NB4 (cell line): ENCODE data around the gene UTP18.
A peak's percentile ranks its signal among the peaks of the same experiment; 100 is the strongest.
"Not testable (repeated sequence)": the region's sequence is repeated elsewhere in the genome, so short reads cannot be mapped to it uniquely, and the experiment has no call there.

Experiments
- DNase-seq: peaks from one replicate; pipeline ENCODE4 v3.0.0; 2010; ENCODE audit warnings: low read depth
- H3K4me3 ChIP-seq: one replicate; pipeline ENCODE4 v1.5.1; 2011; ENCODE audit warnings: mild to moderate bottlenecking, low read depth, low read length, moderate library complexity
- CTCF ChIP-seq: IDR thresholded peaks from one replicate; pipeline ENCODE4 v1.5.1; 2012; ENCODE audit warnings: low read depth, low read length
- MAX ChIP-seq: IDR thresholded peaks from 2 replicates; pipeline ENCODE4 v1.6.1; 2011; ENCODE audit warnings: low read depth, low read length
- MYC ChIP-seq: IDR thresholded peaks from 2 replicates; pipeline ENCODE4 v1.6.1; 2011; ENCODE audit warnings: low read depth, low read length
- POLR2A ChIP-seq: IDR thresholded peaks from 2 replicates; pipeline ENCODE4 v1.6.1; 2011; ENCODE audit warnings: mild to moderate bottlenecking; ENCODE audit not compliant: insufficient read length; ENCODE audit errors: extremely low read depth

Gene UTP18

GRCh38 chr17:51299859-51300258 lies 39.5 kb downstream of the UTP18 start:
- no peak overlapping the region for H3K4me3 ChIP-seq
- no peak for TF ChIP-seq MAX
- no peak for TF ChIP-seq CTCF
- TF ChIP-seq MYC, result no peak
- TF ChIP-seq POLR2A, result no peak
- no peak for DNase-seq

GRCh38 chr17:51305182-51305581 lies 44.8 kb downstream of the UTP18 start:
- no peak for DNase-seq

GRCh38 chr17:51312003-51312402 lies 51.7 kb downstream of the UTP18 start:
- H3K4me3 ChIP-seq, DNase-seq: not testable (repeated sequence)

More at GRCh38 chr17:51305182-51305581, 44.8 kb downstream of the UTP18 start:
- no peak for TF ChIP-seq MAX
- no peak for TF ChIP-seq MYC
- TF ChIP-seq POLR2A, result no peak
- TF ChIP-seq CTCF, result no peak
- no peak overlapping the region for H3K4me3 ChIP-seq

- peak; percentile 8 for DNase-seq
- no peak overlapping the region for H3K4me3 ChIP-seq
- no peak for TF ChIP-seq POLR2A
- no peak for TF ChIP-seq MAX
- no peak for TF ChIP-seq MYC
- no peak for TF ChIP-seq CTCF
Observed at GRCh38 chr17:51319186-51319585, 58.8 kb downstream of the UTP18 start.

GRCh38 chr17:51322390-51323029 lies 62.2 kb downstream of the UTP18 start:
- H3K4me3 ChIP-seq, result no peak overlapping the region
- TF ChIP-seq MYC, result no peak
- peak; percentile 82 for TF ChIP-seq CTCF
- TF ChIP-seq MAX, result peak; percentile 47; the same call in 1 of the 2 replicates
- DNase-seq, result peak; percentile 63

- DNase-seq, result no peak
- no peak for TF ChIP-seq MYC
- no peak for TF ChIP-seq MAX
- TF ChIP-seq CTCF, result no peak
- no peak for TF ChIP-seq POLR2A
- H3K4me3 ChIP-seq, result no peak overlapping the region
Observed at GRCh38 chr17:51325471-51325870, 65.1 kb downstream of the UTP18 start.

GRCh38 chr17:51330861-51331503 lies 70.6 kb downstream of the UTP18 start:
- DNase-seq, H3K4me3 ChIP-seq: not testable (repeated sequence)
